Measurements from ENCODE around the gene PPP1R12C. TPM values are rescaled to one million over a fixed set of nuclear protein-coding genes. Genes with fewer than 3 reads are reported as not detected.
"Not testable (repeated sequence)": the region's sequence is repeated elsewhere in the genome, so short reads cannot be mapped to it uniquely, and the experiment has no call there.

PPP1R12C gene
- total RNA-seq, 4 donors from 2014 or later, result 113 to 270 (median 180) TPM

- H3K36me3 ChIP-seq, result peaks cover 0 to 31% (median 0%) of the 10 kb centered on the region in 3 donors
- no peaks in the 10 kb centered on the region for H3K27me3 ChIP-seq
- peaks cover 0 to 51% (median 32%) of the 10 kb centered on the region in 4 donors for H3K4me1 ChIP-seq
- H3K4me3 ChIP-seq, result no peak overlapping the region
- H3K9me3 ChIP-seq, result no peaks in the 10 kb centered on the region
- TF ChIP-seq CTCF (IDR thresholded peaks at IDR 0.05) (no peak), EP300 (IDR thresholded peaks at IDR 0.05) (no peak), POLR2A (IDR thresholded peaks at IDR 0.05) (no peak)
- DNase-seq (ENCODE audit: low spot score in 2 of 2), result no peak
- H3K27ac ChIP-seq, result peak overlapping the region; percentile 68 to 95 (median 86)
- WGBS, 2 donors, result 91 to 93% methylated on average over 19 to 25 of the region's 25 CpGs
These were observed 5.1 kb downstream of the PPP1R12C start for GRCh38 chr19:55112246-55112776.

GRCh38 chr19:55111238-55111831 is 6.1 kb downstream of the PPP1R12C start:
- Histone ChIP-seq H3K27me3 (no peaks in the 10 kb centered on the region), H3K27ac (peak overlapping the region in 3 of 4 donors; percentile 48 to 95 (median 82)), H3K36me3 (peaks cover 0 to 39% (median 0%) of the 10 kb centered on the region in 3 donors), H3K4me1 (peaks cover 0 to 46% (median 31%) of the 10 kb centered on the region in 4 donors), H3K9me3 (no peaks in the 10 kb centered on the region), H3K4me3 (no peak overlapping the region)
- WGBS, 2 donors, result 69 to 75% methylated on average over 21 of the region's 21 CpGs
- TF ChIP-seq CTCF (IDR thresholded peaks at IDR 0.05) (no peak), POLR2A (IDR thresholded peaks at IDR 0.05) (no peak), EP300 (IDR thresholded peaks at IDR 0.05) (no peak)
- no peak for DNase-seq (ENCODE audit: low spot score in 2 of 2)

GRCh38 chr19:55109527-55110291 is 7.7 kb downstream of the PPP1R12C start:
- Histone ChIP-seq H3K4me1 (peaks cover 0 to 30% (median 16%) of the 10 kb centered on the region in 4 donors), H3K27me3 (no peaks in the 10 kb centered on the region), H3K9me3 (no peaks in the 10 kb centered on the region), H3K36me3 (peaks cover 0 to 46% (median 0%) of the 10 kb centered on the region in 3 donors), H3K27ac (no peak overlapping the region), H3K4me3 (no peak overlapping the region)
- 79 to 82% methylated on average over 17 to 20 of the region's 20 CpGs for WGBS, 2 donors
- DNase-seq (ENCODE audit: low spot score in 2 of 2), result no peak
- no peak for TF ChIP-seq POLR2A (IDR thresholded peaks at IDR 0.05)
- TF ChIP-seq EP300 (IDR thresholded peaks at IDR 0.05), result no peak
- no peak for TF ChIP-seq CTCF (IDR thresholded peaks at IDR 0.05)

- not testable (repeated sequence) for H3K4me1 ChIP-seq; H3K27ac ChIP-seq; H3K27me3 ChIP-seq; H3K9me3 ChIP-seq; H3K4me3 ChIP-seq; DNase-seq (ENCODE audit: low spot score in 2 of 2)
- peaks cover 0 to 60% (median 11%) of the 10 kb centered on the region in 3 donors for H3K36me3 ChIP-seq
- WGBS, 2 donors, result 94 to 98% methylated on average over 3 of the region's 3 CpGs
These were observed 10.2 kb downstream of the PPP1R12C start for GRCh38 chr19:55107252-55107651.

- WGBS, 2 donors, result 86 to 96% methylated on average over 6 of the region's 6 CpGs
These were observed 10.8 kb downstream of the PPP1R12C start for GRCh38 chr19:55106591-55106990.

More at GRCh38 chr19:55106591-55106990, 10.8 kb downstream of the PPP1R12C start:
- Histone ChIP-seq H3K27me3 (no peaks in the 10 kb centered on the region), H3K4me3 (no peak overlapping the region), H3K9me3 (peaks cover 0 to 9% (median 0%) of the 10 kb centered on the region in 4 donors), H3K4me1 (no peaks in the 10 kb centered on the region), H3K27ac (no peak overlapping the region), H3K36me3 (peaks cover 0 to 61% (median 11%) of the 10 kb centered on the region in 3 donors)
- no peak for TF ChIP-seq POLR2A (IDR thresholded peaks at IDR 0.05)
- TF ChIP-seq CTCF (IDR thresholded peaks at IDR 0.05), result no peak
- TF ChIP-seq EP300 (IDR thresholded peaks at IDR 0.05), result no peak
- no peak for DNase-seq (ENCODE audit: low spot score in 2 of 2)

Measured in tibial nerve (tissue), 4 donors.